ENCODE results near the gene MSH3.
"Not testable (repeated sequence)": the region's sequence is repeated elsewhere in the genome, so short reads cannot be mapped to it uniquely, and the experiment has no call there.

MSH3 gene

GRCh38 chr5:80884929-80885328, 230.5 kb downstream of the MSH3 start:
- Histone ChIP-seq H3K9ac (ENCODE audit: low read length) (no peak overlapping the region), H3K9me3 (ENCODE audit: control insufficient read depth, low read depth, low read length) (no peaks in the 10 kb centered on the region), H3K27me3 (ENCODE audit: control insufficient read depth, insufficient read depth, low read length) (no peaks in the 10 kb centered on the region), H3K27ac (ENCODE audit: low read length) (no peak overlapping the region), H3K4me1 (ENCODE audit: control insufficient read depth, low read depth, low read length) (no peaks in the 10 kb centered on the region), H3K36me3 (ENCODE audit: control insufficient read depth, low read depth, low read length) (no peaks in the 10 kb centered on the region), H3K4me3 (ENCODE audit: low read length) (no peak overlapping the region)

- Histone ChIP-seq H3K27ac (ENCODE audit: low read length) (no peak overlapping the region), H3K9me3 (ENCODE audit: control insufficient read depth, low read depth, low read length) (no peaks in the 10 kb centered on the region), H3K9ac (ENCODE audit: low read length) (no peak overlapping the region), H3K4me3 (ENCODE audit: low read length) (no peak overlapping the region), H3K4me1 (ENCODE audit: control insufficient read depth, low read depth, low read length) (no peaks in the 10 kb centered on the region), H3K36me3 (ENCODE audit: control insufficient read depth, low read depth, low read length) (no peaks in the 10 kb centered on the region), H3K27me3 (ENCODE audit: control insufficient read depth, insufficient read depth, low read length) (no peaks in the 10 kb centered on the region)
Observed at GRCh38 chr5:80885396-80886000, 231.0 kb downstream of the MSH3 start.

- H3K9ac ChIP-seq (ENCODE audit: low read length): no peak overlapping the region
- H3K27ac ChIP-seq (ENCODE audit: low read length): no peak overlapping the region
- no peaks in the 10 kb centered on the region for H3K27me3 ChIP-seq (ENCODE audit: control insufficient read depth, insufficient read depth, low read length)
- no peak overlapping the region for H3K4me3 ChIP-seq (ENCODE audit: low read length)
- no peaks in the 10 kb centered on the region for H3K36me3 ChIP-seq (ENCODE audit: control insufficient read depth, low read depth, low read length)
- no peaks in the 10 kb centered on the region for H3K4me1 ChIP-seq (ENCODE audit: control insufficient read depth, low read depth, low read length)
- no peaks in the 10 kb centered on the region for H3K9me3 ChIP-seq (ENCODE audit: control insufficient read depth, low read depth, low read length)
Observed at GRCh38 chr5:80894083-80894482, 239.6 kb downstream of the MSH3 start.

GRCh38 chr5:80895523-80895922, 241.1 kb downstream of the MSH3 start:
- H3K36me3 ChIP-seq (ENCODE audit: control insufficient read depth, low read depth, low read length): no peaks in the 10 kb centered on the region
- H3K27ac ChIP-seq (ENCODE audit: low read length): no peak overlapping the region
- H3K9ac ChIP-seq (ENCODE audit: low read length): no peak overlapping the region
- H3K4me1 ChIP-seq (ENCODE audit: control insufficient read depth, low read depth, low read length): no peaks in the 10 kb centered on the region
- no peaks in the 10 kb centered on the region for H3K9me3 ChIP-seq (ENCODE audit: control insufficient read depth, low read depth, low read length)
- H3K4me3 ChIP-seq (ENCODE audit: low read length): no peak overlapping the region
- no peaks in the 10 kb centered on the region for H3K27me3 ChIP-seq (ENCODE audit: control insufficient read depth, insufficient read depth, low read length)

- H3K36me3 ChIP-seq (ENCODE audit: control insufficient read depth, low read depth, low read length); H3K4me3 ChIP-seq (ENCODE audit: low read length); H3K4me1 ChIP-seq (ENCODE audit: control insufficient read depth, low read depth, low read length); H3K27me3 ChIP-seq (ENCODE audit: control insufficient read depth, insufficient read depth, low read length); H3K27ac ChIP-seq (ENCODE audit: low read length); H3K9me3 ChIP-seq (ENCODE audit: control insufficient read depth, low read depth, low read length); H3K9ac ChIP-seq (ENCODE audit: low read length): not testable (repeated sequence)
Observed at GRCh38 chr5:80902624-80903023, 248.2 kb downstream of the MSH3 start.

GRCh38 chr5:80904533-80905187, 250.2 kb downstream of the MSH3 start:
- H3K27ac ChIP-seq (ENCODE audit: low read length): no peak overlapping the region
- no peaks in the 10 kb centered on the region for H3K9me3 ChIP-seq (ENCODE audit: control insufficient read depth, low read depth, low read length)
- H3K4me1 ChIP-seq (ENCODE audit: control insufficient read depth, low read depth, low read length): no peaks in the 10 kb centered on the region
- H3K36me3 ChIP-seq (ENCODE audit: control insufficient read depth, low read depth, low read length): no peaks in the 10 kb centered on the region
- no peak overlapping the region for H3K4me3 ChIP-seq (ENCODE audit: low read length)
- no peaks in the 10 kb centered on the region for H3K27me3 ChIP-seq (ENCODE audit: control insufficient read depth, insufficient read depth, low read length)
- H3K9ac ChIP-seq (ENCODE audit: low read length): no peak overlapping the region

- Histone ChIP-seq H3K36me3 (ENCODE audit: control insufficient read depth, low read depth, low read length) (no peaks in the 10 kb centered on the region), H3K27me3 (ENCODE audit: control insufficient read depth, insufficient read depth, low read length) (no peaks in the 10 kb centered on the region), H3K27ac (ENCODE audit: low read length) (no peak overlapping the region), H3K9me3 (ENCODE audit: control insufficient read depth, low read depth, low read length) (no peaks in the 10 kb centered on the region), H3K9ac (ENCODE audit: low read length) (no peak overlapping the region), H3K4me1 (ENCODE audit: control insufficient read depth, low read depth, low read length) (no peaks in the 10 kb centered on the region), H3K4me3 (ENCODE audit: low read length) (no peak overlapping the region)
Observed at GRCh38 chr5:80905405-80905804, 251.0 kb downstream of the MSH3 start.

- Histone ChIP-seq H3K27me3 (ENCODE audit: control insufficient read depth, insufficient read depth, low read length) (no peaks in the 10 kb centered on the region), H3K36me3 (ENCODE audit: control insufficient read depth, low read depth, low read length) (no peaks in the 10 kb centered on the region)
Observed at GRCh38 chr5:80912479-80912878, 258.0 kb downstream of the MSH3 start.

GRCh38 chr5:80915716-80916115, 261.3 kb downstream of the MSH3 start:
- Histone ChIP-seq H3K4me1 (ENCODE audit: control insufficient read depth, low read depth, low read length) (no peaks in the 10 kb centered on the region), H3K36me3 (ENCODE audit: control insufficient read depth, low read depth, low read length) (no peaks in the 10 kb centered on the region), H3K27ac (ENCODE audit: low read length) (no peak overlapping the region), H3K9me3 (ENCODE audit: control insufficient read depth, low read depth, low read length) (no peaks in the 10 kb centered on the region), H3K9ac (ENCODE audit: low read length) (no peak overlapping the region), H3K4me3 (ENCODE audit: low read length) (no peak overlapping the region), H3K27me3 (ENCODE audit: control insufficient read depth, insufficient read depth, low read length) (no peaks in the 10 kb centered on the region)

More at GRCh38 chr5:80912479-80912878, 258.0 kb downstream of the MSH3 start:
- Histone ChIP-seq H3K9me3 (ENCODE audit: control insufficient read depth, low read depth, low read length) (no peaks in the 10 kb centered on the region), H3K9ac (ENCODE audit: low read length) (no peak overlapping the region), H3K4me1 (ENCODE audit: control insufficient read depth, low read depth, low read length) (no peaks in the 10 kb centered on the region), H3K4me3 (ENCODE audit: low read length) (no peak overlapping the region), H3K27ac (ENCODE audit: low read length) (no peak overlapping the region)

- Histone ChIP-seq H3K27ac (ENCODE audit: low read length) (no peak overlapping the region), H3K4me3 (ENCODE audit: low read length) (no peak overlapping the region), H3K27me3 (ENCODE audit: control insufficient read depth, insufficient read depth, low read length) (no peaks in the 10 kb centered on the region), H3K36me3 (ENCODE audit: control insufficient read depth, low read depth, low read length) (no peaks in the 10 kb centered on the region), H3K9ac (ENCODE audit: low read length) (no peak overlapping the region), H3K9me3 (ENCODE audit: control insufficient read depth, low read depth, low read length) (no peaks in the 10 kb centered on the region), H3K4me1 (ENCODE audit: control insufficient read depth, low read depth, low read length) (no peaks in the 10 kb centered on the region)
Observed at GRCh38 chr5:80916676-80917075, 262.2 kb downstream of the MSH3 start.

- Histone ChIP-seq H3K27ac (ENCODE audit: low read length) (no peak overlapping the region), H3K4me3 (ENCODE audit: low read length) (no peak overlapping the region), H3K36me3 (ENCODE audit: control insufficient read depth, low read depth, low read length) (no peaks in the 10 kb centered on the region), H3K9ac (ENCODE audit: low read length) (no peak overlapping the region), H3K27me3 (ENCODE audit: control insufficient read depth, insufficient read depth, low read length) (no peaks in the 10 kb centered on the region), H3K9me3 (ENCODE audit: control insufficient read depth, low read depth, low read length) (no peaks in the 10 kb centered on the region), H3K4me1 (ENCODE audit: control insufficient read depth, low read depth, low read length) (no peaks in the 10 kb centered on the region)
Observed at GRCh38 chr5:80917631-80918030, 263.2 kb downstream of the MSH3 start.

GRCh38 chr5:80919678-80920196, 265.3 kb downstream of the MSH3 start:
- no peak overlapping the region for H3K4me3 ChIP-seq (ENCODE audit: low read length)
- H3K36me3 ChIP-seq (ENCODE audit: control insufficient read depth, low read depth, low read length): no peaks in the 10 kb centered on the region
- no peak overlapping the region for H3K9ac ChIP-seq (ENCODE audit: low read length)
- H3K4me1 ChIP-seq (ENCODE audit: control insufficient read depth, low read depth, low read length): peaks cover under 1% of the 10 kb centered on the region
- H3K9me3 ChIP-seq (ENCODE audit: control insufficient read depth, low read depth, low read length): no peaks in the 10 kb centered on the region
- H3K27me3 ChIP-seq (ENCODE audit: control insufficient read depth, insufficient read depth, low read length): no peaks in the 10 kb centered on the region
- no peak overlapping the region for H3K27ac ChIP-seq (ENCODE audit: low read length)

All from iPS-18a (cell line).